Astrocyte (in vitro differentiated cells and primary cell): ENCODE data around the gene GSTA1. TPM values are rescaled to one million over a fixed set of nuclear protein-coding genes. Genes with fewer than 3 reads are reported as not detected.
"Not testable (repeated sequence)": the region's sequence is repeated elsewhere in the genome, so short reads cannot be mapped to it uniquely, and the experiment has no call there.

Experiments used
- DNase-seq: peaks from one replicate; pipeline ENCODE4 v3.0.0-alpha.2; 2010; ENCODE audit warnings: low read depth
- FAIRE-seq: peaks from 2 replicates; lab custom pipeline; 2011; peaks lifted over from hg19 to GRCh38; lab: Jason Lieb, UNC
- H2AFZ ChIP-seq: 2 replicates; pipeline ENCODE4 v1.6.0; 2012; ENCODE audit warnings: low read depth, low read length, inconsistent platforms
- H3K27ac ChIP-seq: 2 replicates; pipeline ENCODE4 v1.5.1; 2011; ENCODE audit warnings: low read depth, low read length, inconsistent platforms
- H3K27me3 ChIP-seq: 2 replicates; pipeline ENCODE4 v1.6.0; 2011; ENCODE audit warnings: low read length, inconsistent platforms; ENCODE audit not compliant: insufficient read depth
- H3K36me3 ChIP-seq: 2 replicates; pipeline ENCODE4 v1.5.1; 2011; ENCODE audit warnings: low read length, inconsistent platforms; ENCODE audit not compliant: insufficient read depth
- H3K4me1 ChIP-seq: 2 replicates; pipeline ENCODE4 v1.5.1; 2011; ENCODE audit warnings: low read length, inconsistent platforms; ENCODE audit not compliant: insufficient read depth
- H3K4me2 ChIP-seq: 2 replicates; pipeline ENCODE4 v1.6.0; 2012; ENCODE audit warnings: low read length, inconsistent platforms
- H3K4me3 ChIP-seq: 2 replicates; pipeline ENCODE4 v1.5.1; 2011; ENCODE audit warnings: low read depth, mild to moderate bottlenecking, low read length, inconsistent platforms; ENCODE audit not compliant: insufficient read depth
- H3K79me2 ChIP-seq: 2 replicates; pipeline ENCODE4 v1.6.0; 2012; ENCODE audit warnings: mild to moderate bottlenecking, low read length, inconsistent platforms; ENCODE audit not compliant: insufficient read depth
- H3K9ac ChIP-seq: 2 replicates; pipeline ENCODE4 v1.6.0; 2012; ENCODE audit warnings: mild to moderate bottlenecking, low read length, inconsistent platforms
- H3K9me3 ChIP-seq: 2 replicates; pipeline ENCODE4 v1.5.1; 2012; ENCODE audit warnings: low read depth, mild to moderate bottlenecking, low read length, inconsistent platforms; ENCODE audit not compliant: insufficient read depth
- H4K20me1 ChIP-seq: 2 replicates; pipeline ENCODE4 v1.6.0; 2012; ENCODE audit warnings: low read length, inconsistent platforms; ENCODE audit not compliant: insufficient read depth
- H3K27ac Mint-ChIP-seq: one replicate; pipeline ENCODE4 v1.8.0; 2021; ENCODE audit warnings: mild to moderate bottlenecking, mixed read lengths; ENCODE audit not compliant: unreplicated experiment
- H3K27me3 Mint-ChIP-seq: one replicate; pipeline ENCODE4 v1.8.0; 2021; ENCODE audit warnings: low read depth, mixed read lengths; ENCODE audit not compliant: unreplicated experiment
- H3K36me3 Mint-ChIP-seq: one replicate; pipeline ENCODE4 v1.8.0; 2021; ENCODE audit warnings: low read depth, mixed read lengths; ENCODE audit not compliant: unreplicated experiment
- H3K4me1 Mint-ChIP-seq: one replicate; pipeline ENCODE4 v1.8.0; 2021; ENCODE audit warnings: low read depth, mixed read lengths; ENCODE audit not compliant: unreplicated experiment
- H3K4me3 Mint-ChIP-seq: one replicate; pipeline ENCODE4 v1.8.0; 2021; ENCODE audit warnings: mild to moderate bottlenecking, moderate library complexity, mixed read lengths; ENCODE audit not compliant: unreplicated experiment
- H3K9me3 Mint-ChIP-seq: one replicate; pipeline ENCODE4 v1.8.0; 2021; ENCODE audit warnings: mild to moderate bottlenecking, mixed read lengths; ENCODE audit not compliant: unreplicated experiment
- CTCF ChIP-seq: IDR thresholded peaks from 2 replicates; pipeline ENCODE4 v1.5.1; 2011; ENCODE audit warnings: low read depth, mild to moderate bottlenecking, inconsistent platforms, low read length, moderate library complexity; ENCODE audit not compliant: insufficient read depth
- EZH2 ChIP-seq: IDR thresholded peaks from 2 replicates; pipeline ENCODE4 v1.6.1; 2012; ENCODE audit warnings: mild to moderate bottlenecking, low read length, inconsistent platforms; ENCODE audit not compliant: insufficient read depth
- total RNA-seq: library from RNA; stranded (reverse); gene quantifications from 2 replicates; pipeline ENCODE4 v1.2.1, GENCODE V29; 2021

Gene GSTA1
- total RNA-seq, 1 donor from 2014 or later = 0.39 TPM

GRCh38 chr6:52829046-52829817 lies 25.6 kb upstream of the GSTA1 start:
- H3K27ac ChIP-seq = no peak overlapping the region
- H3K27ac Mint-ChIP-seq = no peak overlapping the region
- no peaks in the 10 kb centered on the region for H3K36me3 ChIP-seq
- FAIRE-seq = no peak
- H3K4me1 Mint-ChIP-seq = no peaks in the 10 kb centered on the region
- H4K20me1 ChIP-seq = no peaks in the 10 kb centered on the region
- no peak overlapping the region for H3K4me3 ChIP-seq
- H3K4me3 Mint-ChIP-seq = no peak overlapping the region
- peaks cover 20% of the 10 kb centered on the region for H3K27me3 Mint-ChIP-seq
- H3K79me2 ChIP-seq = no peaks in the 10 kb centered on the region
- H3K9me3 Mint-ChIP-seq = peaks cover 12% of the 10 kb centered on the region
- H2AFZ ChIP-seq = no peak overlapping the region
- no peaks in the 10 kb centered on the region for H3K9me3 ChIP-seq
- no peaks in the 10 kb centered on the region for H3K4me1 ChIP-seq
- TF ChIP-seq EZH2 (no peak), CTCF (no peak)
- H3K4me2 ChIP-seq = no peak overlapping the region
- H3K9ac ChIP-seq = no peak overlapping the region
- no peaks in the 10 kb centered on the region for H3K36me3 Mint-ChIP-seq
- no peak for DNase-seq
- peaks cover 2% of the 10 kb centered on the region for H3K27me3 ChIP-seq

GRCh38 chr6:52828621-52829020 lies 25.0 kb upstream of the GSTA1 start:
- H3K27ac ChIP-seq, H3K4me3 Mint-ChIP-seq, H3K79me2 ChIP-seq, H3K4me3 ChIP-seq, H3K9ac ChIP-seq, H2AFZ ChIP-seq, H3K27me3 ChIP-seq, H3K36me3 Mint-ChIP-seq, FAIRE-seq, H3K4me2 ChIP-seq, H3K36me3 ChIP-seq, H3K4me1 ChIP-seq, H4K20me1 ChIP-seq, H3K4me1 Mint-ChIP-seq, DNase-seq, H3K27ac Mint-ChIP-seq, H3K9me3 ChIP-seq: not testable (repeated sequence)
- Mint-ChIP-seq H3K27me3 (peaks cover 18% of the 10 kb centered on the region), H3K9me3 (peaks cover 12% of the 10 kb centered on the region)

- H3K4me1 ChIP-seq, H3K9ac ChIP-seq, H3K36me3 ChIP-seq, H3K4me3 ChIP-seq, FAIRE-seq, H3K27me3 ChIP-seq, DNase-seq, H3K36me3 Mint-ChIP-seq, H3K4me1 Mint-ChIP-seq, H4K20me1 ChIP-seq, H2AFZ ChIP-seq, H3K4me3 Mint-ChIP-seq, H3K79me2 ChIP-seq, H3K27me3 Mint-ChIP-seq, H3K4me2 ChIP-seq, H3K9me3 ChIP-seq, H3K27ac Mint-ChIP-seq, H3K27ac ChIP-seq: not testable (repeated sequence)
- H3K9me3 Mint-ChIP-seq = peaks cover 16% of the 10 kb centered on the region
Measured at GRCh38 chr6:52827073-52827783, 23.6 kb upstream of the GSTA1 start.
